Stimulated activated CD8-positive, alpha-beta memory T cell treated with anti-CD3 and anti-CD28 coated beads, Interleukin-15, amount 100 ng/mL, for 48 hours (primary cell): ENCODE data around the gene OR2A25.

Experiments
- DNase-seq, 2 donors: peaks; one replicate each; pipeline ENCODE4 v3.0.0-alpha.2; 2020; ENCODE audit warnings: low read depth in 2 of 2

OR2A25 gene

DNA sequence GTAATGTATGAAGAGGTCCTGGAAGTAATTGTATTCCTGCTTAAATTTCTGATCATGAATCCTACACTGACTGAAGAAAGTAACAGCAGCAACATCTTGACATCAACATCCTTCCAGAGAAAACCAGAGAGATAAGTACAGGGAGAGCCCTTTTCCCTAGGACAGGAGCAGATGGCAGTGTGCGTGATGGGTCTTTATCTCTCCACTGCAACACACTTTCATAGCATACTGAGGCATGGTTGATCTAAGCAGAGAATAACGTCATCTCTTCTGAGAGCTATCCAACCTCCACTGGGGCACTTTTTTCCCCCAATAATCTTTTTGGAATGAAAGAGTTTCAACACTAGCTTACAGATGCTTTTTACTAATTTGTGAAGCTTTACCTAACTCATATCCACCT, 342 bp downstream of the OR2A25 start:
- no peak for DNase-seq

DNA sequence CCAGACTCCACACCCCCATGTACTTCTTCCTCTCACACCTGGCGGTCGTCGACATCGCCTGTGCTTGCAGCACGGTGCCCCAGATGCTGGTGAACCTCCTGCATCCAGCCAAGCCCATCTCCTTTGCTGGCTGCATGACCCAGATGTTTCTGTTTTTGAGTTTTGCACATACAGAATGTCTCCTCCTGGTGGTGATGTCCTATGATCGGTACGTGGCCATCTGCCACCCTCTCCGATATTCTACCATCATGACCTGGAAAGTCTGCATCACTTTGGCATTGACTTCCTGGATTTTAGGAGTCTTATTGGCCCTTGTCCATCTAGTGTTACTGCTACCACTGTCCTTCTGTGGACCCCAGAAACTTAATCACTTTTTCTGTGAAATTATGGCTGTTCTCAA, 4.8 kb downstream of the OR2A25 start:
- DNase-seq = no peak

DNA sequence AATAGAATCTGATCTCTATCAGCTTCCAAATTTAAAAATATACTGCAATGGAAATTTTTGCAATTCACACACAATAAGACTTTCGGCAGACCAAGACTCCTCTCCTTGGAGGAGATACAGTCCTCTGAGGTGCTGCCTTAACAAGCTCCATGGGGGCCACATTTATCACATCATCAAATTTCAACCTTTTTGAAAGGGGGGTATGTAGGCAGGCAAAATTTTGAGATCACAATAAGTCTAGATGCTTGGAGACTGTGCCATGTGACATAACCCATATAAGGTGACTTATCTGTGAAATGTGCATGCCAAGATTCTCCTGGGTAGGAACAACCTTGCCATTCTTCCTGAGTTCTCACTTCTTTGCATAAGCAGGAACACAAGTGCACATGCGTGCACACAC, 16.4 kb downstream of the OR2A25 start, which contains the start of gene OR2A12:
TSS of gene OR2A12 (plus strand) at position 301 of the 400 bp plus-strand sequence. CDS start 8,830 bp downstream, outside the sequence.
- no peak for DNase-seq

GRCh38 chr7:144086730-144087129, 17.1 kb downstream of the OR2A25 start:
- DNase-seq = no peak

DNA sequence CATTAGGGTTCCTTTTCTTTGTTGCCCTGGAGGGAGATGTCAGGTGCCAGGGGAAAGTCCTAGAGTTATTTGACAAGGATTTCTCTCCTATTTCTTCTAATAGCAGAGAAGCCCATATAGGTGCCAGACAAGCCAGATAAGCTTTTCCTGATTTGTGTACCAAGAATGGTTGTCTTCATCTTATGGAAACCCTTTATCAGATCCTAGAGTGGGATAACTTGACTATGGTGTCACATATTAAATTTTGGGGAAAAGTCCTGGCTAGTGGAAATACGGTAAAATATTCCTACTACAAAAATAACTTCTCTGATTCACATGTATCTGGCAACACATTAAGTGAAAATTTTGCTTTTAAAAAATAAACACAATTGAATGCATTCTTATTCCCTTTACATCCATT, 17.6 kb downstream of the OR2A25 start:
- DNase-seq = no peak

GRCh38 chr7:144090667-144091066, 21.1 kb downstream of the OR2A25 start:
- no peak for DNase-seq

- no peak for DNase-seq
These were observed 29.2 kb downstream of the OR2A25 start for GRCh38 chr7:144098776-144099175.

- no peak for DNase-seq
These were observed 31.0 kb downstream of the OR2A25 start for GRCh38 chr7:144100607-144101006.

DNA sequence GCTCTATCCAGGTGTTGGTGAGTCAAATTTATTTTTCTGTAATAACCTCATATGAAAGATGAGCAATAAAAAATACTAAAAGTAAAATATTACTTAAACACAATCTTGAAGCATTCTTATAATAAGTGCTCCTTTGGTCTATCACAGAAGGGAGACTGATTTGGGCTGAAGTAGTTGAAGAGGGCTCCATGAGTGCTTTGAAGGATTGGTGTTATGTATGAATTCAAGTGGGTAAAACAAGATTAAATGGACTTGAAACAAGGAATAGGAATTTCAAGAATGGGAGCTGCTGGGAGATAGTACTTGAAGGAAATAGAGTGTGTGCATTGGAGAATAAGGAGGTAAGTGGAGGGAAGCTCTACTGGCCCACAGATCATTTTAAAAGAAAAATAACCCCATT, 32.4 kb downstream of the OR2A25 start:
- DNase-seq = no peak

- no peak for DNase-seq
These were observed 35.6 kb downstream of the OR2A25 start for GRCh38 chr7:144105211-144105610.

DNA sequence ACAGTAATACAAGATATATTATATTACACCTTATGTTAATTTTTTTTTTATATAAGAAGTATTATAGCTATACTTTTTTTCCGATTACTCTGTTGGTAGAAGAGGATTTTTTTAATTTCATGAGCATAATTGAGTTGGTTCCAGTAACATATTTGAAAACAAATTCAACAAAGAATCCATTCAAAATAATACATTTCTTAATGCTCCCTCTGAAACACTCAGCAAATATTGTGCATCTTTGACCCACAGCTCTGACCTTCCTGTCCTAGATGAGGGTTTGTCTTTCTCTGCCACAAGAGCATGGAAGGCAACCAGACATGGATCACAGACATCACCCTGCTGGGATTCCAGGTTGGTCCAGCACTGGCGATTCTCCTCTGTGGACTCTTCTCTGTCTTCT, 39.7 kb downstream of the OR2A25 start, which contains the start of gene OR2A2:
TSS of gene OR2A2 (plus strand) at position 301 of the 400 bp plus-strand sequence. CDS start at position 301, 0 bp downstream.
- no peak for DNase-seq

- DNase-seq = no peak
These were observed 40.7 kb downstream of the OR2A25 start for GRCh38 chr7:144110272-144110671.

DNA sequence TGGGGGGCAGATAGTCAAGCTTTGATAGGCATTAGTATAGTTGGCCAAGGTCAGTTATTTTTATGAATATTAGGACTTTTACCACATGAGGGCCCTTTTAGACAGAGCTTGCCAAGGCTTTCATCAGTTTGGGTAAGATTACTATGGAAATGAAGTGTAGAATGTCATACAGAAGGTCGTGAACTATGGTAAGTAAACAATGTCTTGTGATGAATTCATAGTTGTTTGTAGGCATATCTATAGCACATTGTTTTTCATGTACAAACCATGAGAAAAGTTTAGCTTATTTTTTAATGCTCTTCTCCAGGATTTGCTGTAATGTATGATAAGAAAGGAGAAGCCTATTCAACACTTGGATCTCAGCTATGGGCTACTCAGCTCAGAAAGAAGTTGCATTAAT, 44.0 kb downstream of the OR2A25 start:
- DNase-seq = no peak

- DNase-seq = no peak
These were observed 48.7 kb downstream of the OR2A25 start for GRCh38 chr7:144118341-144118740.

DNA sequence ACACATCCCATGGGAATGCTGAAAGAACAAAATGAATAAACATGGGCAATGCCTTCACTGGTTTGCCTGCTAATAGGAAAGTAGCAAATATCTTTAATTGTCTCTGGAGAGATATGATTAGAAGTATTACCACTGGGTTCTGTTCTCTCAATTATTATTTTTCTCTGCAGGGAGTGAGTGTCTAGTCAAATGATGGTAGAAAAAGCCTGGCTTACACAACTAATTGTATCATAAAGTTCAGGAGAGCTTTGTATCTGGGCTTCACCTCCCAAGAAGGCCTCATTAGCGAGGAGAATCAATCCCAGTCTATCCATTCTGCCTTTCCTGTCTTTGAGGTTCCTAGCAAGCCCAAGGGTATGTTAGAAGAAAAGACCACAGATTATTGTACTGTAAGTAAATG, 53.3 kb downstream of the OR2A25 start, which contains the start of gene OR2A14:
TSS of gene OR2A14 (plus strand) at position 301 of the 400 bp plus-strand sequence. CDS start 5,937 bp downstream, outside the sequence.
- DNase-seq = no peak
